Adrenal gland (tissue), 5 donors: ENCODE data around the gene NCOA1.

Source experiments
- CTCF ChIP-seq, 6 experiments: fragments of 450-650 bp in 4 of 6; fragments of 200-600 bp in 2 of 6; sonication (generic) in 1 of 6; IDR thresholded peaks; 1 replicate in 5 of 6; 2 replicates in 1 of 6; pipeline versions ENCODE4 v1.5.1 to v1.8.0; 2016 to 2021; ENCODE audit warnings: antibody characterized with exemption in 6 of 6, mild to moderate bottlenecking in 2 of 6, moderate library complexity in 1 of 6
- POLR2A ChIP-seq, 2 donors: fragments of 450-650 bp; IDR thresholded peaks; one replicate each; pipeline ENCODE4 v1.6.1; 2017; ENCODE audit warnings: antibody characterized with exemption in 2 of 2, mild to moderate bottlenecking in 2 of 2, moderate library complexity in 1 of 2
- donor health status: DM: no; HTN: no; CAD: no.

GRCh38 chr2:24527536-24527935 lies 36.5 kb downstream of the NCOA1 start:
- TF ChIP-seq CTCF (IDR thresholded peaks at IDR 0.05) (no peak), POLR2A (IDR thresholded peaks at IDR 0.05) (no peak)
